ENCODE results near the gene CCSER1. TPM values are rescaled to one million over a fixed set of nuclear protein-coding genes. Genes with fewer than 3 reads are reported as not detected.

Gene CCSER1
- total and polyA plus RNA-seq, 2 experiments from 2014 or later, result 5.2 to 23.4 TPM

DNA sequence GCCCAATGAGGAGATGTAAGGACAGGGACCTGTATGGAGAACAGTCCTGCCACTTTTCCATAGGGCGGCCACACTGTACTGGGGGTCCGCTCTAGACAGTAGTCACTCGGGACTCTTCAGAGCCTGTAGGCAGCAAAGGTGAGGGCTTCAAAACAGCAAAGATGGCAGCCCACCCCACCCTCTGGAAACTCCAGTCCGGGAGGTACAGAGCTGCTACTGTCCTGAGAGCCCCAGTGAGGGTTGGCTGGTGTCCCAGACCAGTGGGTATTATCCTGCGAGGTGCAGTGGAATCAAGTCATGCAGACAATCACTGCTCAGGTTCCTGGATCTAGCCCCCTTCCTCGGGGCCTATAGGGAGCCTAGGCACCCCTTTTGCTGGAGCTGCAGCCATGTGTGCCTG, 1392.0 kb downstream of the CCSER1 start:
- Histone ChIP-seq H3K4me3 (no peak overlapping the region), H4K20me1 (ENCODE audit: insufficient read depth, poor library complexity, severe bottlenecking) (no peaks in the 10 kb centered on the region), H2AFZ (no peak overlapping the region), H3K4me1 (ENCODE audit: insufficient read depth) (no peaks in the 10 kb centered on the region), H3K9me3 (ENCODE audit: low read depth) (no peaks in the 10 kb centered on the region), H3K36me3 (replicated peaks; ENCODE audit: insufficient read depth, low read depth) (no peaks in the 10 kb centered on the region), H3K79me2 (no peaks in the 10 kb centered on the region), H3K27ac (no peak overlapping the region), H3K27me3 (no peaks in the 10 kb centered on the region), H3K4me2 (no peak overlapping the region), H3K9me2 (replicated peaks; ENCODE audit: insufficient read depth) (no peaks in the 10 kb centered on the region)
- TF ChIP-seq CTCF (IDR thresholded peaks at IDR 0.05; ENCODE audit: poor library complexity) (no peak), EZH2 (IDR thresholded peaks at IDR 0.05; ENCODE audit: borderline replicate concordance) (no peak), EZH2phosphoT487 (IDR thresholded peaks at IDR 0.05; ENCODE audit: low read depth, severe bottlenecking, unreplicated experiment) (no peak)
- no peak for DNase-seq (ENCODE audit: low spot score)
- 96% methylated on average over 6 of the region's 6 CpGs for WGBS (ENCODE audit: low lambda C conversion rate, missing lambda C conversion rate)

- H3K4me2 ChIP-seq, result peak overlapping the region; percentile 34
- TF ChIP-seq CTCF (IDR thresholded peaks at IDR 0.05; ENCODE audit: poor library complexity) (no peak), EZH2phosphoT487 (IDR thresholded peaks at IDR 0.05; ENCODE audit: low read depth, severe bottlenecking, unreplicated experiment) (no peak), EZH2 (IDR thresholded peaks at IDR 0.05; ENCODE audit: borderline replicate concordance) (no peak)
- no peaks in the 10 kb centered on the region for H4K20me1 ChIP-seq (ENCODE audit: insufficient read depth, poor library complexity, severe bottlenecking)
- peaks cover 12% of the 10 kb centered on the region for H3K4me1 ChIP-seq (ENCODE audit: insufficient read depth)
- H3K27ac ChIP-seq, result peak overlapping the region; percentile 49
- H3K9me3 ChIP-seq (ENCODE audit: low read depth), result no peaks in the 10 kb centered on the region
- no peak overlapping the region for H3K4me3 ChIP-seq
- H3K9me2 ChIP-seq (replicated peaks; ENCODE audit: insufficient read depth), result no peaks in the 10 kb centered on the region
- no peaks in the 10 kb centered on the region for H3K36me3 ChIP-seq (replicated peaks; ENCODE audit: insufficient read depth, low read depth)
- DNase-seq (ENCODE audit: low spot score), result peak; percentile 12
- WGBS (ENCODE audit: low lambda C conversion rate, missing lambda C conversion rate), result 60% methylated on average over 1 of the region's 1 CpG
- no peaks in the 10 kb centered on the region for H3K79me2 ChIP-seq
- no peak overlapping the region for H2AFZ ChIP-seq
- no peaks in the 10 kb centered on the region for H3K27me3 ChIP-seq
Measured at GRCh38 chr4:91525621-91526020, 1398.4 kb downstream of the CCSER1 start.

- no peaks in the 10 kb centered on the region for H3K27me3 ChIP-seq
- no peak overlapping the region for H2AFZ ChIP-seq
Measured at GRCh38 chr4:91527056-91527455, 1399.9 kb downstream of the CCSER1 start.

More at GRCh38 chr4:91527056-91527455, 1399.9 kb downstream of the CCSER1 start:
- TF ChIP-seq EZH2 (IDR thresholded peaks at IDR 0.05; ENCODE audit: borderline replicate concordance), result no peak
- no peak for TF ChIP-seq CTCF (IDR thresholded peaks at IDR 0.05; ENCODE audit: poor library complexity)
- Histone ChIP-seq H3K9me2 (replicated peaks; ENCODE audit: insufficient read depth) (no peaks in the 10 kb centered on the region), H3K4me3 (no peak overlapping the region), H3K36me3 (replicated peaks; ENCODE audit: insufficient read depth, low read depth) (no peaks in the 10 kb centered on the region), H3K79me2 (no peaks in the 10 kb centered on the region), H4K20me1 (ENCODE audit: insufficient read depth, poor library complexity, severe bottlenecking) (no peaks in the 10 kb centered on the region), H3K9me3 (ENCODE audit: low read depth) (no peaks in the 10 kb centered on the region), H3K27ac (no peak overlapping the region), H3K4me1 (ENCODE audit: insufficient read depth) (peaks cover 12% of the 10 kb centered on the region), H3K4me2 (no peak overlapping the region)
- DNase-seq (ENCODE audit: low spot score), result no peak

Measured in hepatocyte (in vitro differentiated cells).